ENCODE results near the gene KRT71. TPM values are rescaled to one million over a fixed set of nuclear protein-coding genes. Genes with fewer than 3 reads are reported as not detected.

The KRT71 gene
- total RNA-seq, 4 donors from 2014 or later, result not detected

DNA sequence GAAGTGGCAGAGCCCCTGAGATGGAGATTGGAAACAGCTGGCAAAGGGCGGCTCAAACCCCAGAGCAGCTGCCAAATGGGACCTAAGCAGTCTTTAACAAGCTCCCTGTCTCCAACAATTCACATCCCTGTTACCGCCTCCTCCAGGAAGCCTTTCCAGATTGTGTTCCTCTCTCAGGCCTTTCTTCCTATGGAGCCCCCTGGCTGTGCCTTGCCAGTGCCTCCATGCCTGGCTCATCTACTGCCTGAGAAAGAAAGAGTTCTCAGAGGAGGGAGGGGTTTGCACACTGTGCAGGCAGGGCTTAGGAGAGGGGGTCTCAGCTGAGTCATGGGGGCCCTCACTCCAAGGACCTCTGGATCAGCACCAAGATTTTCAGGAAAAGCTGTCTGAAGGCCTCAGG is 29.5 kb upstream of the KRT71 start:
- DNase-seq (ENCODE audit: low spot score), result no peak
- TF ChIP-seq CTCF (IDR thresholded peaks at IDR 0.05), result no peak
- no peak for ATAC-seq (ENCODE audit: low FRiP score)

GRCh38 chr12:52581481-52581880 is 28.5 kb upstream of the KRT71 start:
- ATAC-seq (ENCODE audit: low FRiP score) (peak; percentile 68), DNase-seq (ENCODE audit: low spot score) (no peak)
- no peak for TF ChIP-seq CTCF (IDR thresholded peaks at IDR 0.05)

DNA sequence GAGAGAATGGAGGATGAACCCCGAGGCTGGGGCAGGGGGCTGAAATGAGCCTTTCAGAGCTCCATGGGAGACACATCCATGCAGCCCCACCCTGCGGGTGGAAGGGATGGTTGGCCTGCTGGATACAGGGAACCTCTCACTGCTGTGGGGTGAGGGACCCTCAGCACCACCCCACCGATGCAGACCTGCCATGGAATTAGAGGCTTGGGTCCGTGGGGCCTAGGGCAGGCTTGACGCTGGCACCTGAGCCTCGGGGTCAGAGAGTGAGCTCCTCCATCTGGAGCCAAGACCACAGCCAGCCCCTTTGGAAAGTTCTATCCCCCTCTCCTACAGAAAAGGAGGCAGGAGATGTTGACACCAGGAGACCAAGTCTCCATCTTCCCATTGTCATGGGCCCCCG is 28.1 kb upstream of the KRT71 start:
- no peak for TF ChIP-seq CTCF (IDR thresholded peaks at IDR 0.05)
- no peak for ATAC-seq (ENCODE audit: low FRiP score)
- DNase-seq (ENCODE audit: low spot score), result no peak

GRCh38 chr12:52580496-52580895 is 27.6 kb upstream of the KRT71 start:
- no peak for TF ChIP-seq CTCF (IDR thresholded peaks at IDR 0.05)
- ATAC-seq (ENCODE audit: low FRiP score) (no peak), DNase-seq (ENCODE audit: low spot score) (no peak)

- ATAC-seq (ENCODE audit: low FRiP score) (no peak), DNase-seq (ENCODE audit: low spot score) (no peak)
- TF ChIP-seq CTCF (IDR thresholded peaks at IDR 0.05), result no peak
Measured at GRCh38 chr12:52579468-52580465, 26.8 kb upstream of the KRT71 start.

- DNase-seq (ENCODE audit: low spot score), result no peak
- TF ChIP-seq CTCF (IDR thresholded peaks at IDR 0.05), result no peak
Measured at GRCh38 chr12:52578469-52578868, 25.5 kb upstream of the KRT71 start.

GRCh38 chr12:52577316-52577715 is 24.4 kb upstream of the KRT71 start:
- ATAC-seq (ENCODE audit: low FRiP score) (no peak), DNase-seq (ENCODE audit: low spot score) (no peak)

More at GRCh38 chr12:52578469-52578868, 25.5 kb upstream of the KRT71 start:
- no peak for ATAC-seq (ENCODE audit: low FRiP score)

More at GRCh38 chr12:52577316-52577715, 24.4 kb upstream of the KRT71 start:
- TF ChIP-seq CTCF (IDR thresholded peaks at IDR 0.05), result no peak

All from omental fat pad (tissue), 4 donors.